Measurements from ENCODE around the gene ZBTB7C. TPM values are rescaled to one million over a fixed set of nuclear protein-coding genes. Genes with fewer than 3 reads are reported as not detected.

Gene ZBTB7C
- total RNA-seq, 1 experiment from 2014 or later = 0.10 TPM

GRCh38 chr18:48374423-48375149, 34.6 kb downstream of the ZBTB7C start:
- Histone ChIP-seq H3K9me3 (no peaks in the 10 kb centered on the region), H3K27me3 (no peaks in the 10 kb centered on the region), H3K36me3 (no peaks in the 10 kb centered on the region), H3K4me3 (no peak overlapping the region)
- no peak for DNase-seq

GRCh38 chr18:48371854-48372602, 37.2 kb downstream of the ZBTB7C start:
- Histone ChIP-seq H3K4me3 (no peak overlapping the region), H3K27me3 (no peaks in the 10 kb centered on the region), H3K9me3 (no peaks in the 10 kb centered on the region), H3K36me3 (no peaks in the 10 kb centered on the region)
- DNase-seq = no peak

GRCh38 chr18:48367557-48367956, 41.6 kb downstream of the ZBTB7C start:
- no peaks in the 10 kb centered on the region for H3K36me3 ChIP-seq
- H3K27me3 ChIP-seq = no peaks in the 10 kb centered on the region
- peaks cover 4% of the 10 kb centered on the region; the same call in 1 of the 2 replicates for H3K9me3 ChIP-seq
- DNase-seq = no peak
- H3K4me3 ChIP-seq = no peak overlapping the region

GRCh38 chr18:48365965-48366364, 43.2 kb downstream of the ZBTB7C start:
- DNase-seq = no peak
- H3K4me3 ChIP-seq = no peak overlapping the region
- no peaks in the 10 kb centered on the region for H3K27me3 ChIP-seq
- no peaks in the 10 kb centered on the region for H3K36me3 ChIP-seq
- peaks cover 4% of the 10 kb centered on the region; the same call in 1 of the 2 replicates for H3K9me3 ChIP-seq

GRCh38 chr18:48364146-48364545, 45.0 kb downstream of the ZBTB7C start:
- H3K36me3 ChIP-seq = no peaks in the 10 kb centered on the region
- H3K9me3 ChIP-seq = peaks cover 4% of the 10 kb centered on the region; the same call in 1 of the 2 replicates
- H3K27me3 ChIP-seq = no peaks in the 10 kb centered on the region
- no peak for DNase-seq
- H3K4me3 ChIP-seq = no peak overlapping the region

GRCh38 chr18:48363175-48363574, 46.0 kb downstream of the ZBTB7C start:
- DNase-seq = no peak

GRCh38 chr18:48361801-48362200, 47.4 kb downstream of the ZBTB7C start:
- Histone ChIP-seq H3K9me3 (peaks cover 4% of the 10 kb centered on the region; the same call in 1 of the 2 replicates), H3K4me3 (no peak overlapping the region), H3K27me3 (no peaks in the 10 kb centered on the region), H3K36me3 (no peaks in the 10 kb centered on the region)
- DNase-seq = no peak

More at GRCh38 chr18:48363175-48363574, 46.0 kb downstream of the ZBTB7C start:
- Histone ChIP-seq H3K27me3 (no peaks in the 10 kb centered on the region), H3K36me3 (no peaks in the 10 kb centered on the region), H3K4me3 (no peak overlapping the region), H3K9me3 (peaks cover 4% of the 10 kb centered on the region; the same call in 1 of the 2 replicates)

- no peak overlapping the region for H3K4me3 ChIP-seq
- no peaks in the 10 kb centered on the region for H3K36me3 ChIP-seq
- DNase-seq = no peak
- peaks cover 4% of the 10 kb centered on the region; the same call in 1 of the 2 replicates for H3K9me3 ChIP-seq
- H3K27me3 ChIP-seq = no peaks in the 10 kb centered on the region
Measured at GRCh38 chr18:48360376-48361021, 48.7 kb downstream of the ZBTB7C start.

- Histone ChIP-seq H3K36me3 (no peaks in the 10 kb centered on the region), H3K4me3 (no peak overlapping the region), H3K9me3 (no peaks in the 10 kb centered on the region), H3K27me3 (no peaks in the 10 kb centered on the region)
- no peak for DNase-seq
Measured at GRCh38 chr18:48359626-48360025, 49.6 kb downstream of the ZBTB7C start.

- Histone ChIP-seq H3K36me3 (no peaks in the 10 kb centered on the region), H3K27me3 (no peaks in the 10 kb centered on the region), H3K9me3 (no peaks in the 10 kb centered on the region), H3K4me3 (no peak overlapping the region)
- DNase-seq = no peak
Measured at GRCh38 chr18:48358868-48359267, 50.3 kb downstream of the ZBTB7C start.

- DNase-seq = no peak
- Histone ChIP-seq H3K36me3 (no peaks in the 10 kb centered on the region), H3K27me3 (no peaks in the 10 kb centered on the region), H3K4me3 (no peak overlapping the region), H3K9me3 (no peaks in the 10 kb centered on the region)
Measured at GRCh38 chr18:48356909-48357631, 52.1 kb downstream of the ZBTB7C start.

- no peak for DNase-seq
- Histone ChIP-seq H3K4me3 (no peak overlapping the region), H3K9me3 (no peaks in the 10 kb centered on the region), H3K27me3 (no peaks in the 10 kb centered on the region), H3K36me3 (no peaks in the 10 kb centered on the region)
Measured at GRCh38 chr18:48356151-48356745, 52.9 kb downstream of the ZBTB7C start.

GRCh38 chr18:48355276-48356115, 53.7 kb downstream of the ZBTB7C start:
- no peak for DNase-seq
- Histone ChIP-seq H3K4me3 (no peak overlapping the region), H3K36me3 (no peaks in the 10 kb centered on the region)

GRCh38 chr18:48354746-48355260, 54.4 kb downstream of the ZBTB7C start:
- DNase-seq = no peak
- Histone ChIP-seq H3K4me3 (no peak overlapping the region), H3K27me3 (no peaks in the 10 kb centered on the region), H3K36me3 (no peaks in the 10 kb centered on the region), H3K9me3 (no peaks in the 10 kb centered on the region)

More at GRCh38 chr18:48355276-48356115, 53.7 kb downstream of the ZBTB7C start:
- Histone ChIP-seq H3K27me3 (no peaks in the 10 kb centered on the region), H3K9me3 (no peaks in the 10 kb centered on the region)

GRCh38 chr18:48352051-48352755, 57.0 kb downstream of the ZBTB7C start:
- Histone ChIP-seq H3K9me3 (no peaks in the 10 kb centered on the region), H3K27me3 (no peaks in the 10 kb centered on the region), H3K4me3 (no peak overlapping the region), H3K36me3 (no peaks in the 10 kb centered on the region)
- no peak for DNase-seq
